Subcutaneous abdominal adipose tissue (tissue), 5 donors: ENCODE results near the gene CCNI2.
A peak's percentile ranks its signal among the peaks of the same experiment; 100 is the strongest.

Experiments
- H3K27ac ChIP-seq: one replicate; pipeline ENCODE4 v1.7.0; 2013; ENCODE audit warnings: low read depth, mild to moderate bottlenecking, inconsistent platforms, low read length, moderate library complexity
- H3K27me3 ChIP-seq, 5 donors: one replicate each; pipeline ENCODE4 v1.7.0; 2013; ENCODE audit warnings: low read length in 5 of 5, inconsistent platforms in 1 of 5; ENCODE audit not compliant: control insufficient read depth in 5 of 5, insufficient read depth in 4 of 5
- H3K36me3 ChIP-seq, 5 donors: one replicate each; pipeline ENCODE4 v1.7.0; 2013; ENCODE audit warnings: low read length in 5 of 5; ENCODE audit not compliant: control insufficient read depth in 5 of 5, insufficient read depth in 5 of 5
- H3K4me1 ChIP-seq, 5 donors: one replicate each; pipeline ENCODE4 v1.7.0; 2013; ENCODE audit warnings: low read length in 5 of 5, mild to moderate bottlenecking in 3 of 5, moderate library complexity in 1 of 5; ENCODE audit not compliant: control insufficient read depth in 5 of 5, insufficient read depth in 5 of 5
- H3K4me3 ChIP-seq, 5 donors: one replicate each; pipeline ENCODE4 v1.7.0; 2013; ENCODE audit warnings: low read length in 5 of 5, low read depth in 1 of 5
- H3K9ac ChIP-seq, 5 donors: one replicate each; pipeline ENCODE4 v1.7.0; 2013; ENCODE audit warnings: low read length in 5 of 5, mild to moderate bottlenecking in 4 of 5, moderate library complexity in 3 of 5
- H3K9me3 ChIP-seq, 5 donors: one replicate each; pipeline ENCODE4 v1.7.0; 2013; ENCODE audit warnings: low read length in 5 of 5; ENCODE audit not compliant: control insufficient read depth in 5 of 5
- donor health status: healthy.
- donor health status: healthy.
- donor health status: healthy.
- donor health status: healthy.
- donor health status: healthy.

The CCNI2 gene

DNA sequence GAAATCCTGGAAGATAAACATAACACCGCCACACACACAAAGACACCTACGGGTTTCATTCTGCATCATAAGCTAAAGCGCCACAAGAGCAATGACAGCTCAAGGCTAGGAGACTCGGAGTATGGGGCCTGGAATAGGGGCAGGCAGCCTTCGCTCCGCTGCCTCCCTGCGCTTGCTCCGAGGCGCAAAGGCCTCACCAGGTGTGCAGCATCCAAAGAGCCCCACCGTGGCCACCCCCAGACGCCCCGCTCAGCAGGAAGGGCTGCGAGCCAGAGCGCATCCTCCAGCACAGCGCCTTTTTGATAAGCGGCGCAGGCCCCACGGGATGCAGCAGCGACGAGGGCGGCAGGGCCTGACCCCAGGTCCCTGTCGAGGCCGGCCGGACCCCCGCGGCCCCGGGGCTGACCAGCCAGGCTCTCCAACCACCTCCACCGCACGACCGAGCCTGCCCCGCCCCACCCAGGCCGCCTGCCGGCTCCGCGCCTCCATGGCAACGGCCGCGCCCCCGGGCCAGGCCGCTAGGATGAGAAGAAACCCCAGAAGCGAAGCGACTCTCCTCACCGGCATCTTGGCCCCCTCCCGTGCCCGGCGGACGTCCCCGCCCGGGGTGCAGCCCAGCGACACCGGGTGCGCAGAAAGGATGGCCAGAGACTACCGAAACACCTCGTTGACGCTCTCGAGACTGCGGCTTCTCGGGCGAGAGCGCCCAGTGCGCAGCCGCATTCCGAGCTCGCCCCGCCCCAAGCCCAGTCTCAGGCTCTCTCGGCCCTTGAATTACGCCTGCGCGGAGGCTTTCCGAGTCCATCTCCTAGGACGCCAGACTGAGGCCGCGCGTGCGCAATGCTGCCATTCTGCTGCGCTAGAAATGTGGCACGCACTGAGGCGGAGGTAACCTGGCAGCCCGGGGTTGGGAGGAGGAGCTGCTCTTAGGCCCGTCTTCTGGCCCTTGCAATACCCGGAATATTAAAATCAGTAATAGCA lies 10.1 kb upstream of the CCNI2 start, which contains the start of gene KIF3A:
TSS of gene KIF3A (minus strand) at position 694 of the 981 bp plus-strand sequence. CDS start at position 567, 127 bp downstream.
- H3K9me3 ChIP-seq, result peaks cover 0 to 3% (median 0%) of the 10 kb centered on the region in 5 donors
- peak within 1 kb of the TSS; percentile 1 to 76 (median 60) for H3K9ac ChIP-seq
- peak within 1 kb of the TSS; percentile 60 to 91 (median 89) for H3K4me3 ChIP-seq
- H3K27ac ChIP-seq, result peak within 1 kb of the TSS; percentile 23
- H3K4me1 ChIP-seq, result peaks cover 2 to 14% (median 12%) of the 10 kb centered on the region in 5 donors
- H3K27me3 ChIP-seq, result no peaks in the 10 kb centered on the region
- H3K36me3 ChIP-seq, result peaks cover 0 to 2% (median 0%) of the 10 kb centered on the region in 5 donors

DNA sequence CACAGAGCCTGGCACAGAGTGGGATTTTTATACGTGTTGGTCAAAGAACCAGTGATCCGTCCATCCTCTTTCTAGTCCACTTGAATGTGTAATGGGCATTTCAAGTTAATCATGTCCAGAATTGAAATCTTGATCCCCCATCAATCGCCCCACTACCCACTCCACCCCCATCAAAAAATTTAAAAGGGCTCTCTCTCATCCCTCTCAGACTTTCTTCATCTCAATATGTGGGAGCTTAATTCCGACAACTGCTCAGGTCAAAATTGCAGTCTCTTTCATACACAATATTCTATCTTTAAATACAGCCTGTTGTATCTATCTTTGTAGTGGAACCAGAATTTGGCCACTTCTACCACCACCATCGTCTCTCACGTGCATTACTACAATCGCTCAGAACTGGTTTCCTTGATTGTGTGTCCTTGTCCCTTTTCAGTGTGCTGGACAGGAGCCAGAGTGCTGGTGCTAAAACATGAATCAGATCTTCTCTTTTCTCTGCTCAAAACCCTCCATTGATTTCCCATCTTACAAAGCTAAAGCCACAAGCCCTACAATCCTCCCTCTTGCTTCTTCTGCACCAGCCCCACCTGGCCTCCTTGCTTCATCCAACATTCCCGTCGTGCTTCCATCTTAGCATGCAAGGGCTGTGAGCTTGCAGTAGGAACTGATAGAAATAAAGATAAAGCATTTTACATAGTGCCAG lies 9.1 kb upstream of the CCNI2 start:
- peak overlapping the region in 1 of 5 donors; percentile 76 for H3K9ac ChIP-seq
- H3K4me3 ChIP-seq, result peak overlapping the region in 3 of 5 donors; percentile 88 to 91 (median 91)
- no peak overlapping the region for H3K27ac ChIP-seq
- peaks cover 0 to 2% (median 0%) of the 10 kb centered on the region in 5 donors for H3K36me3 ChIP-seq
- H3K9me3 ChIP-seq, result peaks cover 0 to 5% (median 0%) of the 10 kb centered on the region in 5 donors
- peaks cover 2 to 14% (median 12%) of the 10 kb centered on the region in 5 donors for H3K4me1 ChIP-seq
- H3K27me3 ChIP-seq, result peaks cover 0 to 3% (median 0%) of the 10 kb centered on the region in 5 donors

DNA sequence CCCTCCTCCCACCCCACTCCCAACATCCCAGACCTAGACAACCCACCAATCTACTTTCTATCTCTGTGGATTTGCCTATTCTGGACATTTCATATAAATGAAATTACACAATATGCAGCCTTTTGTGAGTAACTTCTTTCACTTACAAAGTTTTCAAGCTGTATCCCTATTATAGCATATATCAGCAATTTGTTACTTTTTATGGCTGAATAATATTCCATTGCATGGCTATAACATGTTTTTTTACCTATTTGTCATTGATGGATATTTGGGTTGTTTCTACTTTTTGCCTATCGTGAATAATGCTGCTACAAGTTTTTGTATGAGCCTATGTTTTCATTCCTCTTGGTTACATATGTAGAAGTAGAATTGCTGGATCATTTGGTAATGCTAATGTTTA lies 8.0 kb upstream of the CCNI2 start:
- H3K9me3 ChIP-seq, result peaks cover 0 to 5% (median 0%) of the 10 kb centered on the region in 5 donors
- peaks cover 2 to 14% (median 12%) of the 10 kb centered on the region in 5 donors for H3K4me1 ChIP-seq
- no peaks in the 10 kb centered on the region for H3K36me3 ChIP-seq
- no peak overlapping the region for H3K4me3 ChIP-seq
- no peak overlapping the region for H3K9ac ChIP-seq
- H3K27ac ChIP-seq, result no peak overlapping the region
- peaks cover 0 to 3% (median 0%) of the 10 kb centered on the region in 5 donors for H3K27me3 ChIP-seq

DNA sequence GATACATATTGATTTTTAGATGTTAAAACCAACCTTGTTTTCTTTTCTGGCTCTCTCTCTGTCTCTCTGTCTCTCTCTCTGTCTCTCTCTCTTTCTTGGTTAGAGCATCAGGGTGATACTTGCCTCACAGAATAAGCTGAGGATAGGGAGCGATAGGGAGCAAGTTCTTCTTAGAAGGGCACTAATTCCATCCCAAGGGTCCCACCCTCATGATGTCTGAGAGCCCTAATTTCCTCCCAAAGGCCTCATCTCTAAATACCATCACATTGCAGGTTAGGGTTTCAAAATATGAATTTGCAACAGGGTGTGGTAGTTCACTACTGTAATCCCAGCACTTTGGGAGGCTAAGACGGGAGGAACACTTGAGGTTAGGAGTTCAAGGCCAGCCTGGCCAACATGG lies 5.1 kb upstream of the CCNI2 start:
- peaks cover 2 to 10% (median 8%) of the 10 kb centered on the region in 5 donors for H3K4me1 ChIP-seq
- H3K27ac ChIP-seq, result no peak overlapping the region
- peaks cover 0 to 20% (median 9%) of the 10 kb centered on the region in 5 donors for H3K27me3 ChIP-seq
- peaks cover 0 to 5% (median 0%) of the 10 kb centered on the region in 5 donors for H3K9me3 ChIP-seq
- H3K4me3 ChIP-seq, result no peak overlapping the region
- no peaks in the 10 kb centered on the region for H3K36me3 ChIP-seq
- no peak overlapping the region for H3K9ac ChIP-seq

DNA sequence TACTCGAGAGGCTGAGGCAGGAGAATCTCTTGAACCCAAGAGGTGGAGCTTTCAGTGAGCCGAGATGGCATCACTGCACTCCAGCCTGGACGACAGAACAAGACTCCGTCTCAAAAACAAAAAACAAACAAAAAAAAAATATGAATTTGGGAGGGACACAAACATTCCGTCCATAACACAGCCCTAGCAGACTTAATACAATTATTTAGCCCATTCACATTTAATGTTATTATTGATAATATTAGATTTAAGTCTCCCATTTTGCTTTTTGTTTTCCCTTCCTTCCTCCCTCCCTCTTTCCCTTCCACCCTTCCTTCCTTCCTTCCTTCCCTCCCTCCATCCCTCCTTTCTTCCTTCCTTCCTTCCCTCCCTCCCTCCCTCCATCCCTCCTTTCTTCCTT lies 4.6 kb upstream of the CCNI2 start:
- no peak overlapping the region for H3K9ac ChIP-seq
- H3K27me3 ChIP-seq, result peaks cover 0 to 25% (median 10%) of the 10 kb centered on the region in 5 donors
- no peak overlapping the region for H3K4me3 ChIP-seq
- no peak overlapping the region for H3K27ac ChIP-seq
- H3K4me1 ChIP-seq, result peaks cover under 1 to 12% (median 10%) of the 10 kb centered on the region in 5 donors
- no peaks in the 10 kb centered on the region for H3K36me3 ChIP-seq
- peaks cover 0 to 5% (median 0%) of the 10 kb centered on the region in 5 donors for H3K9me3 ChIP-seq

DNA sequence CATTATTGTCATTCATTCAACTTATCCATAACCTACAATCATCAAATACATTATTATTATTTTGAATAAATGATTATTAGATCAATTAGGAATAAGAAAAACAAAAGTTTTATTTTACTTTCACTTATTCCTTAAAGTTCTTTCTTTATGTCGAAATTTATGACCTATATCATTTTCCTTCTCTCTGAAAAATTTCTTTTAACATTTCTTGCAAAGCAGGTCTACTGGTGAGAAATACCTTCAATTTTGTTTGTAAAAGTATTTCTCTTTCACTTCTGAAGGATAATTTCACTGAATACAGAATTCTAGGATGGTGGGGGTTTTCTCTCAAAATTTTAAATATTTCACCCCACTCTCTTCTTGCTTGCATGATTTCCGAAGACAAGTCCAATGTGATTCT lies 2.6 kb upstream of the CCNI2 start:
- Histone ChIP-seq H3K9me3 (peaks cover 0 to 5% (median 0%) of the 10 kb centered on the region in 5 donors), H3K4me3 (no peak overlapping the region), H3K27ac (no peak overlapping the region), H3K9ac (no peak overlapping the region), H3K4me1 (peaks cover 0 to 11% (median 9%) of the 10 kb centered on the region in 5 donors), H3K36me3 (no peaks in the 10 kb centered on the region), H3K27me3 (peaks cover 0 to 28% (median 13%) of the 10 kb centered on the region in 5 donors)

DNA sequence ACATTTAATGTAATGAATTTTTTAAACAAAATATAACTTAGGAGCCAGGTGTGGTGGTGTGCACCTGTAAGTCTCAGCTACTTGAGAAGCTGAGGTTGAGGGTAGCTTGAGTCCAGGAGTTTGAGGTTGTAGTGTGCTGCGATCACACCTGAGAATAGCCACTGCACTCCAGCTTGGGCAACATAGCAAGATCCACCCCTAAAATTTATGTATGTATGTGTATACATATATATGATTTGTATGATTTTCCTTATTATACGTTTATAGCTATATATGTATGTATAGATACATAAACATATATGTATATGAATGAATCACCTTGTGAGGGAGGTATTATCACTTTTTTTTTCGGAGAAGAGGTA lies 653 bp upstream of the CCNI2 start:
- Histone ChIP-seq H3K4me3 (peak overlapping the region in 2 of 5 donors; percentile 46 to 56), H3K27me3 (peaks cover 0 to 28% (median 13%) of the 10 kb centered on the region in 5 donors), H3K27ac (no peak overlapping the region), H3K9ac (no peak overlapping the region), H3K36me3 (no peaks in the 10 kb centered on the region), H3K9me3 (peaks cover 0 to 5% (median 0%) of the 10 kb centered on the region in 5 donors), H3K4me1 (peaks cover 0 to 18% (median 12%) of the 10 kb centered on the region in 5 donors)

DNA sequence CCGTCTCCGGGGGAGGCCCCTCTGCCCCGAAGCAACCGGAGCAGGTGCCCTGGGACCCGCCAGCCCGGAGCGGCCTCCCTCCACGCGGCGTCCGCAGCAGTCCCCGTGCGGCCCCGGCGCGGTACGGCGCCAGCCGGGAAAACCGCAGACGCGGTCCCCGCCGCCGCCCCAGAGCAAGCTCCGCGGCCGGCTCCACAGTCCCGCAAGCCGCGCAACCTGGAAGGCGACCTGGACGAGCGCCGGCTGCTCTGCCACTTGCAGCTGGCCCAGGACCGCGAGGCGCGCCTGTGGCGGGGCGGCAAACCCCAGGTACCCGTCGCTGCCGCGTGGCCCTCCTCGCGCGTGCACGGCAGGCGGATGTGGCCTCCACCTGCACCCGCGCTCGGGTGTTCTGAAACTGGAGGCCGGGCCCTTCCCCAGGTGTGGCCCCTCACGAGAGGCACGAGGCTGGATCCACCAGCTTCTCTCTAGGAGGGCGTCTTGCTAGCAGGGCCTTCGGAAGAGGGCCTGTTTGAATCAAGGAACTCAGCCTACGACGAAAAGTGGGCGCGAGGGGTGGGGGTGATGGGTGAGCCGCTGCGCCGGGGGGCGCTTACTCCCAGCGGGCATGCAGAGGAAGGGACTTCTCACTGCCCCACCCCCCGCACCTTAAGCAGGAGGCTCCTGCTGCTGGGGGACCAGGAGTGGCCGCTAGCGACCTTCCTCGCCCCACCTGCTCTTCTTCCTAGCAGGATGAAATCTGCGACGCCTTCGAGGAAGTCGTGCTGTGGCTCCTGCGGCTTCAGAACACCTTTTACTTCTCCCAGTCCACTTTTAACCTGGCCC lies 602 bp downstream of the CCNI2 start:
- H3K4me3 ChIP-seq, result peak overlapping the region in 3 of 5 donors; percentile 45 to 56 (median 46)
- peaks cover 0 to 28% (median 13%) of the 10 kb centered on the region in 5 donors for H3K27me3 ChIP-seq
- H3K9ac ChIP-seq, result no peak overlapping the region
- H3K4me1 ChIP-seq, result peaks cover 0 to 22% (median 15%) of the 10 kb centered on the region in 5 donors
- H3K36me3 ChIP-seq, result peaks cover 0 to 2% (median 0%) of the 10 kb centered on the region in 5 donors
- no peaks in the 10 kb centered on the region for H3K9me3 ChIP-seq
- H3K27ac ChIP-seq, result no peak overlapping the region

DNA sequence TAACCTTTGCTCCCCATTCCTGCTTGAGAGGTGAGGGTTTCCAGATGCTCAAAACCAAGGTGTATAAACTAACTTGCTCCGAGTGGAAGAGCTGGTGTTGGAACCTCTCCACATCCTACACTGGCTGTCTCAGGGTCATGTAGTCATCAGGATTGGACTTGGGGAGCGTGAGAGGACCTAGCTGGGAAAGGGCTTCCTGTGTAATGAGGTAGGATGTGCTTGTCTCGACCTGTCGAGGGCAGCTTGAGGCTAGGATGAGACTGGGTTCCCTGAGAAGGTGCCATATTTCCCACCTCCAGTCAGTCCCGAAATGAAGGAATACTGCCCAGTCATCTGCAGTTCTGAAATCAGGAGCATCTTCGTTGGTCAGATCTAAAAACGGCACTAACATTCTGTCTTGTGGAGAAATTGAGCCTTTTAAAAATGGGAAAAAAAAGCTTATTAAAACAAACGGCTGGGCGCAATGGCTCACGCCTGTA lies 1.3 kb downstream of the CCNI2 start:
- H3K27me3 ChIP-seq, result peaks cover 0 to 28% (median 13%) of the 10 kb centered on the region in 5 donors
- no peak overlapping the region for H3K9ac ChIP-seq
- H3K36me3 ChIP-seq, result peaks cover 0 to 3% (median 0%) of the 10 kb centered on the region in 5 donors
- H3K27ac ChIP-seq, result no peak overlapping the region
- no peaks in the 10 kb centered on the region for H3K9me3 ChIP-seq
- no peak overlapping the region for H3K4me3 ChIP-seq
- H3K4me1 ChIP-seq, result peaks cover 0 to 22% (median 15%) of the 10 kb centered on the region in 5 donors
